Measurements from ENCODE around the gene PAK6. TPM values are rescaled to one million over a fixed set of nuclear protein-coding genes. Genes with fewer than 3 reads are reported as not detected.
A peak's percentile ranks its signal among the peaks of the same experiment; 100 is the strongest.

The PAK6 gene
- total and polyA plus RNA-seq, 2 experiments from 2014 or later, result 2.4 to 20.0 TPM

DNA sequence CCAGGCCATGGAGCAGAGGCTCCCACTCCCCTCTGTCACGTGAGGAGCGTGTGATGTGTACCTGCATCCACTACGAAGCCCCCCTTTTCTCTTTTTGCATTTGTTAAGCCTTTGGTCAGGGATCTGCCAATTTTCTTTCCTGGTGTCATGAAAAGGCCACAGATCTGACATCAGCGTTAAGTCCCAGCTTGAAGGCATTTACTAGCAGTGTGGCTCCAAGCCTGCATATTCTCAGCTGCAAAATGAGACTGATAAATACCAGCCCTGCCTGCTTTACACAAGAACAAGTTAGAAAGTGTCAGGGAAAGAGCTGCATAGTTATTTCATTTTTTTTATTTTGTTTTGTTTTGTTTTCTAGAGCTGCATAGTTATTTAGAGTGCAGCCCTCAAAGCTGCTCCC is 46.3 kb downstream of the PAK6 start:
- TF ChIP-seq EZH2phosphoT487 (IDR thresholded peaks at IDR 0.05; ENCODE audit: unreplicated experiment) (no peak), CREB1 (CRISPR knock-in tag; IDR thresholded peaks at IDR 0.05; ENCODE audit: low read depth) (no peak), JUNB (IDR thresholded peaks at IDR 0.05; ENCODE audit: unreplicated experiment) (no peak), ZNF114 (CRISPR knock-in tag; IDR thresholded peaks at IDR 0.05) (no peak), ZNF331 (CRISPR knock-in tag; IDR thresholded peaks at IDR 0.05; ENCODE audit: low read depth) (no peak), POLR2AphosphoS5 (IDR thresholded peaks at IDR 0.05; ENCODE audit: low read depth) (no peak), NANOG (IDR thresholded peaks at IDR 0.05; ENCODE audit: borderline replicate concordance) (no peak), STAT1 (IDR thresholded peaks at IDR 0.05; ENCODE audit: unreplicated experiment) (no peak), EZH2 (IDR thresholded peaks at IDR 0.05; ENCODE audit: low read depth, unreplicated experiment) (no peak)
- TF ChIP-seq, protein P1, sequence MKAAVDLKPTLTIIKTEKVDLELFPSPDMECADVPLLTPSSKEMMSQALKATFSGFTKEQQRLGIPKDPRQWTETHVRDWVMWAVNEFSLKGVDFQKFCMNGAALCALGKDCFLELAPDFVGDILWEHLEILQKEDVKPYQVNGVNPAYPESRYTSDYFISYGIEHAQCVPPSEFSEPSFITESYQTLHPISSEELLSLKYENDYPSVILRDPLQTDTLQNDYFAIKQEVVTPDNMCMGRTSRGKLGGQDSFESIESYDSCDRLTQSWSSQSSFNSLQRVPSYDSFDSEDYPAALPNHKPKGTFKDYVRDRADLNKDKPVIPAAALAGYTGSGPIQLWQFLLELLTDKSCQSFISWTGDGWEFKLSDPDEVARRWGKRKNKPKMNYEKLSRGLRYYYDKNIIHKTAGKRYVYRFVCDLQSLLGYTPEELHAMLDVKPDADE (IDR thresholded peaks at IDR 0.05), result no peak
- TF ChIP-seq, protein P2, sequence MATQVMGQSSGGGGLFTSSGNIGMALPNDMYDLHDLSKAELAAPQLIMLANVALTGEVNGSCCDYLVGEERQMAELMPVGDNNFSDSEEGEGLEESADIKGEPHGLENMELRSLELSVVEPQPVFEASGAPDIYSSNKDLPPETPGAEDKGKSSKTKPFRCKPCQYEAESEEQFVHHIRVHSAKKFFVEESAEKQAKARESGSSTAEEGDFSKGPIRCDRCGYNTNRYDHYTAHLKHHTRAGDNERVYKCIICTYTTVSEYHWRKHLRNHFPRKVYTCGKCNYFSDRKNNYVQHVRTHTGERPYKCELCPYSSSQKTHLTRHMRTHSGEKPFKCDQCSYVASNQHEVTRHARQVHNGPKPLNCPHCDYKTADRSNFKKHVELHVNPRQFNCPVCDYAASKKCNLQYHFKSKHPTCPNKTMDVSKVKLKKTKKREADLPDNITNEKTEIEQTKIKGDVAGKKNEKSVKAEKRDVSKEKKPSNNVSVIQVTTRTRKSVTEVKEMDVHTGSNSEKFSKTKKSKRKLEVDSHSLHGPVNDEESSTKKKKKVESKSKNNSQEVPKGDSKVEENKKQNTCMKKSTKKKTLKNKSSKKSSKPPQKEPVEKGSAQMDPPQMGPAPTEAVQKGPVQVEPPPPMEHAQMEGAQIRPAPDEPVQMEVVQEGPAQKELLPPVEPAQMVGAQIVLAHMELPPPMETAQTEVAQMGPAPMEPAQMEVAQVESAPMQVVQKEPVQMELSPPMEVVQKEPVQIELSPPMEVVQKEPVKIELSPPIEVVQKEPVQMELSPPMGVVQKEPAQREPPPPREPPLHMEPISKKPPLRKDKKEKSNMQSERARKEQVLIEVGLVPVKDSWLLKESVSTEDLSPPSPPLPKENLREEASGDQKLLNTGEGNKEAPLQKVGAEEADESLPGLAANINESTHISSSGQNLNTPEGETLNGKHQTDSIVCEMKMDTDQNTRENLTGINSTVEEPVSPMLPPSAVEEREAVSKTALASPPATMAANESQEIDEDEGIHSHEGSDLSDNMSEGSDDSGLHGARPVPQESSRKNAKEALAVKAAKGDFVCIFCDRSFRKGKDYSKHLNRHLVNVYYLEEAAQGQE (IDR thresholded peaks at IDR 0.05; ENCODE audit: unreplicated experiment), result no peak
- TF ChIP-seq, protein P3, sequence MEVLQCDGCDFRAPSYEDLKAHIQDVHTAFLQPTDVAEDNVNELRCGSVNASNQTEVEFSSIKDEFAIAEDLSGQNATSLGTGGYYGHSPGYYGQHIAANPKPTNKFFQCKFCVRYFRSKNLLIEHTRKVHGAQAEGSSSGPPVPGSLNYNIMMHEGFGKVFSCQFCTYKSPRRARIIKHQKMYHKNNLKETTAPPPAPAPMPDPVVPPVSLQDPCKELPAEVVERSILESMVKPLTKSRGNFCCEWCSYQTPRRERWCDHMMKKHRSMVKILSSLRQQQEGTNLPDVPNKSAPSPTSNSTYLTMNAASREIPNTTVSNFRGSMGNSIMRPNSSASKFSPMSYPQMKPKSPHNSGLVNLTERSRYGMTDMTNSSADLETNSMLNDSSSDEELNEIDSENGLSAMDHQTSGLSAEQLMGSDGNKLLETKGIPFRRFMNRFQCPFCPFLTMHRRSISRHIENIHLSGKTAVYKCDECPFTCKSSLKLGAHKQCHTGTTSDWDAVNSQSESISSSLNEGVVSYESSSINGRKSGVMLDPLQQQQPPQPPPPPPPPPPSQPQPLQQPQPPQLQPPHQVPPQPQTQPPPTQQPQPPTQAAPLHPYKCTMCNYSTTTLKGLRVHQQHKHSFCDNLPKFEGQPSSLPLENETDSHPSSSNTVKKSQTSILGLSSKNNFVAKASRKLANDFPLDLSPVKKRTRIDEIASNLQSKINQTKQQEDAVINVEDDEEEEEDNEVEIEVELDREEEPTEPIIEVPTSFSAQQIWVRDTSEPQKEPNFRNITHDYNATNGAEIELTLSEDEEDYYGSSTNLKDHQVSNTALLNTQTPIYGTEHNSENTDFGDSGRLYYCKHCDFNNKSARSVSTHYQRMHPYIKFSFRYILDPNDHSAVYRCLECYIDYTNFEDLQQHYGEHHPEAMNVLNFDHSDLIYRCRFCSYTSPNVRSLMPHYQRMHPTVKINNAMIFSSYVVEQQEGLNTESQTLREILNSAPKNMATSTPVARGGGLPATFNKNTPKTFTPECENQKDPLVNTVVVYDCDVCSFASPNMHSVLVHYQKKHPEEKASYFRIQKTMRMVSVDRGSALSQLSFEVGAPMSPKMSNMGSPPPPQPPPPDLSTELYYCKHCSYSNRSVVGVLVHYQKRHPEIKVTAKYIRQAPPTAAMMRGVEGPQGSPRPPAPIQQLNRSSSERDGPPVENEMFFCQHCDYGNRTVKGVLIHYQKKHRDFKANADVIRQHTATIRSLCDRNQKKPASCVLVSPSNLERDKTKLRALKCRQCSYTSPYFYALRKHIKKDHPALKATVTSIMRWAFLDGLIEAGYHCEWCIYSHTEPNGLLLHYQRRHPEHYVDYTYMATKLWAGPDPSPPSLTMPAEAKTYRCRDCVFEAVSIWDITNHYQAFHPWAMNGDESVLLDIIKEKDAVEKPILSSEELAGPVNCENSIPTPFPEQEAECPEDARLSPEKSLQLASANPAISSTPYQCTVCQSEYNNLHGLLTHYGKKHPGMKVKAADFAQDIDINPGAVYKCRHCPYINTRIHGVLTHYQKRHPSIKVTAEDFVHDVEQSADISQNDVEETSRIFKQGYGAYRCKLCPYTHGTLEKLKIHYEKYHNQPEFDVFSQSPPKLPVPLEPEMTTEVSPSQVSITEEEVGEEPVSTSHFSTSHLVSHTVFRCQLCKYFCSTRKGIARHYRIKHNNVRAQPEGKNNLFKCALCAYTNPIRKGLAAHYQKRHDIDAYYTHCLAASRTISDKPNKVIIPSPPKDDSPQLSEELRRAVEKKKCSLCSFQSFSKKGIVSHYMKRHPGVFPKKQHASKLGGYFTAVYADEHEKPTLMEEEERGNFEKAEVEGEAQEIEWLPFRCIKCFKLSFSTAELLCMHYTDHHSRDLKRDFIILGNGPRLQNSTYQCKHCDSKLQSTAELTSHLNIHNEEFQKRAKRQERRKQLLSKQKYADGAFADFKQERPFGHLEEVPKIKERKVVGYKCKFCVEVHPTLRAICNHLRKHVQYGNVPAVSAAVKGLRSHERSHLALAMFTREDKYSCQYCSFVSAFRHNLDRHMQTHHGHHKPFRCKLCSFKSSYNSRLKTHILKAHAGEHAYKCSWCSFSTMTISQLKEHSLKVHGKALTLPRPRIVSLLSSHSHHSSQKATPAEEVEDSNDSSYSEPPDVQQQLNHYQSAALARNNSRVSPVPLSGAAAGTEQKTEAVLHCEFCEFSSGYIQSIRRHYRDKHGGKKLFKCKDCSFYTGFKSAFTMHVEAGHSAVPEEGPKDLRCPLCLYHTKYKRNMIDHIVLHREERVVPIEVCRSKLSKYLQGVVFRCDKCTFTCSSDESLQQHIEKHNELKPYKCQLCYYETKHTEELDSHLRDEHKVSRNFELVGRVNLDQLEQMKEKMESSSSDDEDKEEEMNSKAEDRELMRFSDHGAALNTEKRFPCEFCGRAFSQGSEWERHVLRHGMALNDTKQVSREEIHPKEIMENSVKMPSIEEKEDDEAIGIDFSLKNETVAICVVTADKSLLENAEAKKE (CRISPR knock-in tag; IDR thresholded peaks at IDR 0.05), result no peak
- TF ChIP-seq, protein P4, sequence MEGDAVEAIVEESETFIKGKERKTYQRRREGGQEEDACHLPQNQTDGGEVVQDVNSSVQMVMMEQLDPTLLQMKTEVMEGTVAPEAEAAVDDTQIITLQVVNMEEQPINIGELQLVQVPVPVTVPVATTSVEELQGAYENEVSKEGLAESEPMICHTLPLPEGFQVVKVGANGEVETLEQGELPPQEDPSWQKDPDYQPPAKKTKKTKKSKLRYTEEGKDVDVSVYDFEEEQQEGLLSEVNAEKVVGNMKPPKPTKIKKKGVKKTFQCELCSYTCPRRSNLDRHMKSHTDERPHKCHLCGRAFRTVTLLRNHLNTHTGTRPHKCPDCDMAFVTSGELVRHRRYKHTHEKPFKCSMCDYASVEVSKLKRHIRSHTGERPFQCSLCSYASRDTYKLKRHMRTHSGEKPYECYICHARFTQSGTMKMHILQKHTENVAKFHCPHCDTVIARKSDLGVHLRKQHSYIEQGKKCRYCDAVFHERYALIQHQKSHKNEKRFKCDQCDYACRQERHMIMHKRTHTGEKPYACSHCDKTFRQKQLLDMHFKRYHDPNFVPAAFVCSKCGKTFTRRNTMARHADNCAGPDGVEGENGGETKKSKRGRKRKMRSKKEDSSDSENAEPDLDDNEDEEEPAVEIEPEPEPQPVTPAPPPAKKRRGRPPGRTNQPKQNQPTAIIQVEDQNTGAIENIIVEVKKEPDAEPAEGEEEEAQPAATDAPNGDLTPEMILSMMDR (conservative IDR thresholded peaks at IDR 0.05; ENCODE audit: low read depth in 2 of 2), result no peak
- Histone ChIP-seq H3K4me1 (ENCODE audit: insufficient read depth) (peaks cover 29% of the 10 kb centered on the region), H3K9me2 (ENCODE audit: insufficient read depth) (no peaks in the 10 kb centered on the region), H3K79me2 (replicated peaks; ENCODE audit: insufficient read depth) (no peaks in the 10 kb centered on the region), H3F3A (replicated peaks; ENCODE audit: low read depth) (peaks cover 21% of the 10 kb centered on the region; the same call in 1 of the 2 replicates), H4K20me1 (replicated peaks; ENCODE audit: insufficient read depth) (no peaks in the 10 kb centered on the region), H3K27ac (ENCODE audit: low read depth) (no peak overlapping the region), H3K27me3 (ENCODE audit: insufficient read depth) (peaks cover 84% of the 10 kb centered on the region), H3K4me2 (peak overlapping the region; percentile 40; the same call in 1 of the 2 replicates), H3K36me3 (ENCODE audit: insufficient read depth) (no peaks in the 10 kb centered on the region), H3K4me3 (no peak overlapping the region), H2AFZ (no peak overlapping the region)
- no peak overlapping the region for H3K27ac Mint-ChIP-seq
- H3K4me3 Mint-ChIP-seq, result no peak overlapping the region; the same call in 2 of the 3 replicates
- H3K36me3 Mint-ChIP-seq (ENCODE audit: low read depth), result peaks cover 2% of the 10 kb centered on the region; the same call in 1 of the 3 replicates
- H3K4me1 Mint-ChIP-seq, result peaks cover 49% of the 10 kb centered on the region
- ATAC-seq (no peak), DNase-seq (ENCODE audit: low spot score) (no peak)
- H3K9me3 Mint-ChIP-seq, result no peaks in the 10 kb centered on the region
- peaks cover 65% of the 10 kb centered on the region for H3K27me3 Mint-ChIP-seq (ENCODE audit: insufficient read depth, low read depth, poor library complexity)

Measured in GM23338 (cell line).